Bronchial epithelial cell (primary cell): ENCODE results near the gene FXYD3. TPM values are rescaled to one million over a fixed set of nuclear protein-coding genes. Genes with fewer than 3 reads are reported as not detected.

Experiments
- DNase-seq: peaks from one replicate; pipeline ENCODE4 v3.0.0-alpha.2; 2010; ENCODE audit warnings: low read depth
- FAIRE-seq: peaks from 2 replicates; lab custom pipeline; 2011; peaks lifted over from hg19 to GRCh38; lab: Jason Lieb, UNC
- H3K27me3 ChIP-seq: 2 replicates; pipeline ENCODE4 v1.5.1; 2011; ENCODE audit warnings: low read length; ENCODE audit not compliant: control insufficient read depth, insufficient read depth
- H3K36me3 ChIP-seq: 2 replicates; pipeline ENCODE4 v1.5.1; 2011; ENCODE audit warnings: low read length; ENCODE audit not compliant: control insufficient read depth, insufficient read depth
- H3K4me3 ChIP-seq: 2 replicates; pipeline ENCODE4 v1.5.1; 2011; ENCODE audit warnings: mild to moderate bottlenecking, low read depth, low read length, control low read depth
- CTCF ChIP-seq: IDR thresholded peaks from 2 replicates; pipeline ENCODE4 v1.5.1; 2011; ENCODE audit warnings: mild to moderate bottlenecking, moderate library complexity, low read length, control low read depth, inconsistent platforms; ENCODE audit not compliant: insufficient read depth, severe bottlenecking
- total RNA-seq: library from RNA; depleted of rRNA; stranded (reverse); fragments of >200 nt; gene quantifications from 2 replicates; pipeline ENCODE4 v1.2.1, GENCODE V29; 2014

Gene FXYD3
- total RNA-seq, 1 donor from 2014 or later, result 309 TPM

DNA sequence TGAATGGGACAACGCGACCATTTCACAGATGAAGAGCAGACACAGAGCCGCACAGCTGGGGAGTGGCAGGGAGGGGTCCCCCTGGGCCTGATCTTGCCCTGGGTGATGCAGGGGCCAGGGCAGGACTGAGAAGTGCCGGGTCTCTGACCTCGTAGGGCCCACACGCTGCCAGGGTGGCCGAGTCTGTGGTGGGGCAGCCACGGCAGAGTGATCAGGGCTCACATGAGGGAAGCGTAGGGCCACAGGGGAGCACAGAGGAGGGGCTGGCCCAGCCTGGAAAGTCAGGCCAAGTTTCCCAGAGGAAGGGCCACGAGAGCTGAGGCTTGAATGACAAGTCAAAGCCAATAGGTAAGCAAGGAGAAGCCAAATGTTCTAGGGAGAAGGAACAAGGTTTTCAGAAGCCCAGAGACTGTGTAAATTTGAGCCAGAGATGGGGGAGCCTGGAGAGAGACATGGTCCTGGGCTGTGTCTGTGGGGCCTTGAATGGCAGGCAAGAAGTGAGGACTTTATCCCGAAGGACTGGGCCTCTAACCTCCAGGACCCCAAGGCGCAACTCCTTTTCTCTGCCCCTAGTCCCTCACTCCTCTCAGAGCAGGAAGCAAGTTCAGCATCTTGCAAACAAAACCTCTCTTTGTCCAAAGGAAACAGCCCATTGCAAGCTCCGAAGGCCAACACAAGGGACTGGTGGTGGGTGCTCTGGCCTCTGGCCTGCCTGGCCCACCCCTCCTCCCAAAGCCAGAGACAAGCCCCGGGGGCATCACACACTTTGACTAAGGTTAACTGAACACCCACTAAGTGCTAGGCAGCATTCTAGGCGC, 31.7 kb upstream of the FXYD3 start:
- DNase-seq, result no peak
- FAIRE-seq, result no peak
- no peak for TF ChIP-seq CTCF

GRCh38 chr19:35084509-35084762, 31.2 kb upstream of the FXYD3 start:
- DNase-seq, result no peak
- no peak for FAIRE-seq
- no peak for TF ChIP-seq CTCF
- Histone ChIP-seq H3K27me3 (no peaks in the 10 kb centered on the region), H3K4me3 (no peak overlapping the region), H3K36me3 (no peaks in the 10 kb centered on the region)

More for the DNA sequence above, 31.7 kb upstream of the FXYD3 start:
- no peaks in the 10 kb centered on the region for H3K36me3 ChIP-seq
- H3K27me3 ChIP-seq, result no peaks in the 10 kb centered on the region
- no peak overlapping the region for H3K4me3 ChIP-seq

- no peak for TF ChIP-seq CTCF
- Histone ChIP-seq H3K27me3 (no peaks in the 10 kb centered on the region), H3K36me3 (no peaks in the 10 kb centered on the region), H3K4me3 (no peak overlapping the region)
- no peak for FAIRE-seq
- no peak for DNase-seq
These were observed 29.7 kb upstream of the FXYD3 start for GRCh38 chr19:35085947-35086346.

DNA sequence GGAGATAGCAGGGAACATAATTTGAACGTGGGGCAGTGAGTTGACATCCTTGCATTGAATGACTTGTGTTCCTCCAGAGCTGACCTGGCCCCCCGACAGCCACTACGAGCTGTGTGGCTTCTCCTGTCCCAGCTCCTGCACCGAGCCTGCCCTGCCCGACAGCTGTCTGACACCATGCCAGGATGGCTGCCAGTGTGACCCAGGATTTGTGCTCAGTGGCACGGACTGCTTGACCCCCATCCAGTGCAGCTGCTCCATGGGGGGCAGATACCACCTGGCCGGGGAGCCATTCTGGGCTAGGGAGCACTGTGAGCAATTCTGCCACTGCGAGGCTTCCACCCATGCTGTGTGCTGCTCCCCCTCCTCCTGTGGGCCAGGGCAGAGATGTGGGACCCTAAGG, 29.2 kb upstream of the FXYD3 start:
- Histone ChIP-seq H3K27me3 (no peaks in the 10 kb centered on the region), H3K4me3 (no peak overlapping the region), H3K36me3 (no peaks in the 10 kb centered on the region)
- DNase-seq (no peak), FAIRE-seq (no peak)
- TF ChIP-seq CTCF, result no peak

- Histone ChIP-seq H3K36me3 (no peaks in the 10 kb centered on the region), H3K27me3 (no peaks in the 10 kb centered on the region), H3K4me3 (no peak overlapping the region)
- no peak for FAIRE-seq
- TF ChIP-seq CTCF, result no peak
- no peak for DNase-seq
These were observed 28.2 kb upstream of the FXYD3 start for GRCh38 chr19:35087393-35087792.
